Esophagus muscularis mucosa (tissue), 4 donors: ENCODE measurements around the gene CEACAM16. TPM values are rescaled to one million over a fixed set of nuclear protein-coding genes. Genes with fewer than 3 reads are reported as not detected.

Source experiments
- DNase-seq: peaks from one replicate; pipeline ENCODE4 v3.0.0-alpha.2; 2017; ENCODE audit errors: extremely low spot score
- H3K27ac ChIP-seq, 4 donors: fragments of 200-600 bp; sonication (generic); replicated peaks in 1 of 4; 1 replicate in 3 of 4; 2 replicates in 1 of 4; pipeline ENCODE4 v1.5.1; 2016 to 2019; ENCODE audit warnings: mild to moderate bottlenecking in 1 of 4
- H3K27me3 ChIP-seq, 4 donors: fragments of 200-600 bp; sonication (generic); one replicate each; pipeline versions ENCODE4 v1.5.1 to v1.6.0; 2016 to 2019
- H3K36me3 ChIP-seq, 4 donors: fragments of 200-600 bp; sonication (generic); one replicate each; pipeline ENCODE4 v1.5.1; 2016 to 2019
- H3K4me1 ChIP-seq, 4 donors: fragments of 200-600 bp; sonication (generic); one replicate each; pipeline ENCODE4 v1.5.1; 2016 to 2019
- H3K4me3 ChIP-seq, 4 donors: fragments of 200-600 bp; sonication (generic); 1 replicate in 2 of 4; 2 replicates in 2 of 4; pipeline ENCODE4 v1.5.1; 2016 to 2019; ENCODE audit warnings: mild to moderate bottlenecking in 4 of 4, moderate library complexity in 1 of 4
- H3K9me3 ChIP-seq, 4 donors: fragments of 200-600 bp; sonication (generic); 1 replicate in 3 of 4; 2 replicates in 1 of 4; pipeline ENCODE4 v1.5.1; 2016 to 2019
- CTCF ChIP-seq, 3 experiments: fragments of 200-600 bp in 2 of 3; fragments of 450-650 bp in 1 of 3; sonication (generic) in 2 of 3; IDR thresholded peaks; one replicate each; pipeline ENCODE4 v1.5.1; 2017 to 2019; ENCODE audit warnings: antibody characterized with exemption in 3 of 3, mild to moderate bottlenecking in 2 of 3, moderate library complexity in 1 of 3
- EP300 ChIP-seq: sonication (generic); formaldehyde crosslinking; IDR thresholded peaks from one replicate; pipeline ENCODE4 v1.6.1; 2017; ENCODE audit warnings: antibody characterized with exemption
- POLR2A ChIP-seq: fragments of 450-650 bp; IDR thresholded peaks from one replicate; pipeline ENCODE4 v1.6.1; 2017; ENCODE audit warnings: antibody characterized with exemption, moderate library complexity, mild to moderate bottlenecking, low read depth
- POLR2AphosphoS5 ChIP-seq, 2 donors: sonication (generic); formaldehyde crosslinking; IDR thresholded peaks; one replicate each; pipeline ENCODE4 v1.6.1; 2017; ENCODE audit warnings: antibody characterized with exemption in 2 of 2
- WGBS: methylation state at CpG from one replicate; pipeline ENCODE4 v1.1.5; 2018; 5-methylcytosine and 5-hydroxymethylcytosine counted together
- intact Hi-C: fragments of 100-400 bp; cut with DNase I; formaldehyde crosslinking; loops from one replicate; pipeline ENCODE4 v1.15.1; 2023
- total RNA-seq, 4 donors: library from RNA; depleted of rRNA; stranded (reverse); fragments of >200 nt; gene quantifications; one replicate each; pipeline versions ENCODE4 v1.1.0 to v1.2.1, GENCODE V29; 2016

The CEACAM16 gene
- total RNA-seq, 4 donors from 2014 or later: not detected

GRCh38 chr19:44657211-44657921 lies 41.6 kb upstream of the CEACAM16 start:
- TF ChIP-seq POLR2A (no peak), EP300 (no peak), POLR2AphosphoS5 (IDR thresholded peaks at IDR 0.05) (no peak), CTCF (IDR thresholded peaks at IDR 0.05) (peak in 2 of 3 experiments; percentile 83 to 89)
- Histone ChIP-seq H3K27ac (no peak overlapping the region), H3K36me3 (peaks cover 49 to 99% (median 91%) of the 10 kb centered on the region in 4 donors), H3K4me3 (no peak overlapping the region), H3K4me1 (peaks cover 0 to 15% (median 9%) of the 10 kb centered on the region in 4 donors), H3K9me3 (no peaks in the 10 kb centered on the region), H3K27me3 (no peaks in the 10 kb centered on the region)
- DNase-seq: no peak
- 46% methylated on average over 23 of the region's 25 CpGs for WGBS
- intact Hi-C loops: loop anchor here (2.0 to 5.0 kb wide), 2 partner anchors 70 to 87 kb away; no protein-coding TSS in a partner anchor

GRCh38 chr19:44658069-44658733 lies 40.8 kb upstream of the CEACAM16 start:
- H3K4me3 ChIP-seq: no peak overlapping the region
- no peak overlapping the region for H3K27ac ChIP-seq
- H3K36me3 ChIP-seq: peaks cover 46 to 99% (median 91%) of the 10 kb centered on the region in 4 donors
- 89% methylated on average over 3 of the region's 3 CpGs for WGBS
- DNase-seq: no peak
- no peaks in the 10 kb centered on the region for H3K9me3 ChIP-seq
- H3K4me1 ChIP-seq: peaks cover 0 to 15% (median 9%) of the 10 kb centered on the region in 4 donors
- intact Hi-C loops: loop anchor here (5.0 kb wide), 1 partner anchor 71 kb away; no protein-coding TSS in a partner anchor
- TF ChIP-seq CTCF (IDR thresholded peaks at IDR 0.05) (no peak), POLR2AphosphoS5 (IDR thresholded peaks at IDR 0.05) (no peak), POLR2A (no peak), EP300 (no peak)
- no peaks in the 10 kb centered on the region for H3K27me3 ChIP-seq

- peaks cover 0 to 8% (median 6%) of the 10 kb centered on the region in 4 donors for H3K4me1 ChIP-seq
- H3K9me3 ChIP-seq: no peaks in the 10 kb centered on the region
- no peak overlapping the region for H3K4me3 ChIP-seq
- H3K27ac ChIP-seq: no peak overlapping the region
- 100% methylated on average over 4 of the region's 4 CpGs for WGBS
- intact Hi-C loops: no loop called here
- no peak for DNase-seq
- H3K27me3 ChIP-seq: no peaks in the 10 kb centered on the region
- TF ChIP-seq CTCF (IDR thresholded peaks at IDR 0.05) (no peak), POLR2A (no peak), EP300 (no peak), POLR2AphosphoS5 (IDR thresholded peaks at IDR 0.05) (no peak)
- peaks cover 43 to 86% (median 79%) of the 10 kb centered on the region in 4 donors for H3K36me3 ChIP-seq
Observed at GRCh38 chr19:44660081-44660480, 38.9 kb upstream of the CEACAM16 start.

- Histone ChIP-seq H3K36me3 (peaks cover 37 to 75% (median 69%) of the 10 kb centered on the region in 4 donors), H3K4me3 (no peak overlapping the region), H3K9me3 (no peaks in the 10 kb centered on the region), H3K4me1 (peaks cover 0 to 8% (median 6%) of the 10 kb centered on the region in 4 donors), H3K27me3 (no peaks in the 10 kb centered on the region), H3K27ac (no peak overlapping the region)
- no peak for DNase-seq
- WGBS: 90% methylated on average over 11 of the region's 11 CpGs
- intact Hi-C loops: no loop called here
- TF ChIP-seq EP300 (no peak), POLR2A (no peak), CTCF (IDR thresholded peaks at IDR 0.05) (no peak), POLR2AphosphoS5 (IDR thresholded peaks at IDR 0.05) (no peak)
Observed at GRCh38 chr19:44661205-44661604, 37.7 kb upstream of the CEACAM16 start.
